HT1080 (cell line): ENCODE data around the gene PDE4DIP. TPM values are rescaled to one million over a fixed set of nuclear protein-coding genes. Genes with fewer than 3 reads are reported as not detected.
"Not testable (repeated sequence)": the region's sequence is repeated elsewhere in the genome, so short reads cannot be mapped to it uniquely, and the experiment has no call there.

Experiments
- DNase-seq: peaks from one replicate; pipeline ENCODE4 v3.0.0-alpha.2; 2015; ENCODE audit warnings: low read depth
- total RNA-seq: library from RNA; depleted of rRNA; stranded (reverse); fragments of >200 nt; shearing (Covaris generic); gene quantifications from 2 replicates; pipeline ENCODE4 v1.2.3, GENCODE V29; 2014

Gene PDE4DIP
- total RNA-seq, 1 experiment from 2014 or later: 19.9 TPM

GRCh38 chr1:148969126-148969525 lies 124.9 kb downstream of the PDE4DIP start:
- not testable (repeated sequence) for DNase-seq

GRCh38 chr1:148975453-148975852 lies 131.2 kb downstream of the PDE4DIP start:
- DNase-seq: peak; percentile 84

- DNase-seq: peak; percentile 57
Observed at GRCh38 chr1:148975866-148976537, 131.8 kb downstream of the PDE4DIP start.

GRCh38 chr1:148977785-148978184 lies 133.6 kb downstream of the PDE4DIP start:
- DNase-seq: not testable (repeated sequence)

GRCh38 chr1:148989378-148989777 lies 145.2 kb downstream of the PDE4DIP start:
- DNase-seq: not testable (repeated sequence)

- not testable (repeated sequence) for DNase-seq
Observed at GRCh38 chr1:148990233-148990788, 146.1 kb downstream of the PDE4DIP start.

GRCh38 chr1:148991818-148992217 lies 147.6 kb downstream of the PDE4DIP start:
- not testable (repeated sequence) for DNase-seq

- DNase-seq: not testable (repeated sequence)
Observed at GRCh38 chr1:148992364-148992763, 148.1 kb downstream of the PDE4DIP start.

GRCh38 chr1:148996449-148997224 lies 152.4 kb downstream of the PDE4DIP start:
- DNase-seq: not testable (repeated sequence)

- DNase-seq: not testable (repeated sequence)
Observed at GRCh38 chr1:148997405-148997804, 153.2 kb downstream of the PDE4DIP start.

- not testable (repeated sequence) for DNase-seq
Observed at GRCh38 chr1:149002664-149003063, 158.4 kb downstream of the PDE4DIP start.

GRCh38 chr1:149008326-149008725 lies 164.1 kb downstream of the PDE4DIP start:
- DNase-seq: not testable (repeated sequence)

- not testable (repeated sequence) for DNase-seq
Observed at GRCh38 chr1:149008769-149009168, 164.5 kb downstream of the PDE4DIP start.

GRCh38 chr1:149009761-149010160 lies 165.5 kb downstream of the PDE4DIP start:
- DNase-seq: not testable (repeated sequence)

GRCh38 chr1:149012599-149012998 lies 168.4 kb downstream of the PDE4DIP start:
- DNase-seq: not testable (repeated sequence)

- not testable (repeated sequence) for DNase-seq
Observed at GRCh38 chr1:149013513-149013912, 169.3 kb downstream of the PDE4DIP start.

- DNase-seq: not testable (repeated sequence)
Observed at GRCh38 chr1:149015522-149015921, 171.3 kb downstream of the PDE4DIP start.

- not testable (repeated sequence) for DNase-seq
Observed at GRCh38 chr1:149016626-149017025, 172.4 kb downstream of the PDE4DIP start.

GRCh38 chr1:149018577-149018976 lies 174.3 kb downstream of the PDE4DIP start:
- DNase-seq: not testable (repeated sequence)

- DNase-seq: not testable (repeated sequence)
Observed at GRCh38 chr1:149024327-149024726, 180.1 kb downstream of the PDE4DIP start.

- not testable (repeated sequence) for DNase-seq
Observed at GRCh38 chr1:149033916-149034315, 189.7 kb downstream of the PDE4DIP start.

GRCh38 chr1:149043056-149043455 lies 198.8 kb downstream of the PDE4DIP start:
- not testable (repeated sequence) for DNase-seq
